ENCODE results near the gene CARD11. TPM values are rescaled to one million over a fixed set of nuclear protein-coding genes. Genes with fewer than 3 reads are reported as not detected.

The CARD11 gene
- total RNA-seq = 3.5 and 20.3 TPM in 2 replicates

GRCh38 chr7:3043544-3044371 is at the start of gene CARD11:
CARD11 (minus strand) TSS chr7:3043867; CDS start chr7:2958506, 85,361 bp downstream.

Other genes with a start within 250 kb of the CARD11 start
- 37.3 and 38.2 TPM in 2 replicates for gene GNA12, start 199.6 kb downstream of the CARD11 start, total RNA-seq

Measured in vein endothelial cell (primary cell).